Stimulated activated naive B cell treated with anti-CD40 and anti-IgM and Interleukin-4, amounts not matched to agents 10 μg/mL and 1 μg/mL and 100 μg/mL, for 72 hours (primary cell): Measurements from ENCODE around the gene TSHZ2.

Source experiments
- ATAC-seq, 2 donors: fragments of 150-1000 bp; cut with Tn5 transposase; replicated peaks; 2 replicates each; pipeline ENCODE4 v1.10.0; 2021; ENCODE audit warnings: moderate library complexity in 1 of 2
- DNase-seq: peaks from one replicate; pipeline ENCODE4 v3.0.0; 2021
- H3K27ac Mint-ChIP-seq: one replicate; pipeline ENCODE4 v1.8.0; 2022; ENCODE audit warnings: mild to moderate bottlenecking, mixed read lengths
- H3K27me3 Mint-ChIP-seq, 2 donors: one replicate each; pipeline ENCODE4 v1.8.0; 2022; ENCODE audit warnings: mixed read lengths in 2 of 2
- H3K36me3 Mint-ChIP-seq, 2 donors: one replicate each; pipeline ENCODE4 v1.8.0; 2022; ENCODE audit warnings: mixed read lengths in 2 of 2, mild to moderate bottlenecking in 1 of 2
- H3K4me1 Mint-ChIP-seq, 2 donors: one replicate each; pipeline ENCODE4 v1.8.0; 2022; ENCODE audit warnings: mixed read lengths in 2 of 2, mild to moderate bottlenecking in 1 of 2
- H3K4me3 Mint-ChIP-seq, 2 donors: one replicate each; pipeline ENCODE4 v1.8.0; 2022; ENCODE audit warnings: mild to moderate bottlenecking in 2 of 2, mixed read lengths in 2 of 2, moderate library complexity in 1 of 2
- H3K9me3 Mint-ChIP-seq, 2 donors: one replicate each; pipeline ENCODE4 v1.8.0; 2022; ENCODE audit warnings: mixed read lengths in 2 of 2, mild to moderate bottlenecking in 1 of 2

The TSHZ2 gene

DNA sequence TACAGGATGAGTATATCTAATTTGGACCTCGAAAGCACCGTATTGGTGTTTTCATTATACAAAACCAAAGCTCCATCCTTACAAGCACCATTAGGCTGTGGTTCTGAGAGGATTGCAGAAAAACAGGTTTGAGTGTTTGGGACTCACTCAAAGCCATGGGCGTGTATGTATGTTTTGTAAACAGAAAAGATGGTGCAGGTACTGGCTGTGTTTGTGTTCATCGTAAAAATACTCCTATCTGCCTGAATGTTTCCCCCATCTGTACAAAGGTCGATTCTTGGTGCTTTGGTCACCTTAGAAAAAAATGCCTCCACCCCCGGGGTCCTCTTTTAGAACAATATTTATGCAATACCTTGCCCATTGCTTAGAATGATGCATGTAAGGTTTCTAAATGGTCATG lies 286.6 kb downstream of the TSHZ2 start:
- DNase-seq (no peak), ATAC-seq (no peak)
- Mint-ChIP-seq H3K4me3 (no peak overlapping the region), H3K4me1 (no peaks in the 10 kb centered on the region), H3K27ac (no peak overlapping the region), H3K9me3 (peaks cover 0 to 2% of the 10 kb centered on the region in 2 donors), H3K27me3 (peaks cover 6 to 8% of the 10 kb centered on the region in 2 donors), H3K36me3 (no peaks in the 10 kb centered on the region)

GRCh38 chr20:53260168-53260567 lies 288.0 kb downstream of the TSHZ2 start:
- Mint-ChIP-seq H3K9me3 (peaks cover 0 to 2% of the 10 kb centered on the region in 2 donors), H3K4me1 (no peaks in the 10 kb centered on the region), H3K36me3 (no peaks in the 10 kb centered on the region), H3K27ac (no peak overlapping the region), H3K27me3 (peaks cover 13 to 16% of the 10 kb centered on the region in 2 donors), H3K4me3 (no peak overlapping the region)
- no peak for DNase-seq
- no peak for ATAC-seq

DNA sequence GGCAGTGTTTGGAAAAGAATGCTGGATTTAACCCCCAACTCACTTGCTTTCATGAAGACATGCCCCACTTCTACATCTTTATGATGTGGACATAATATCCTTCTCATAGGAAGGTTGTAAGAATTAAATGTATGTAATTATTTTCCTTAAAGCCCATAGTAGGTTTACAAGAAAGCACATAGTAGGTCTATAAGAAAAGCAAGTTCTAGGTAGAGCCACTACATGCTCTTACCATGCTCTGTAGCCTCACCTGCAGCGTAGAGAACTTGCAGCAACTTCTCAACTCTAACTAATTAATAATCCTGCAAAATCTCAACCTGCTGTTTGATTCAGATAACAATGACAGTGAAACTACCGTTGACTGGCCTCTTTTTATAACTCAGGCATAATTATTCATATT lies 288.4 kb downstream of the TSHZ2 start:
- DNase-seq (no peak), ATAC-seq (no peak)
- Mint-ChIP-seq H3K36me3 (no peaks in the 10 kb centered on the region), H3K4me3 (no peak overlapping the region), H3K4me1 (no peaks in the 10 kb centered on the region), H3K27ac (no peak overlapping the region), H3K9me3 (peaks cover 0 to 2% of the 10 kb centered on the region in 2 donors), H3K27me3 (peaks cover 13 to 16% of the 10 kb centered on the region in 2 donors)

GRCh38 chr20:53262365-53262764 lies 290.2 kb downstream of the TSHZ2 start:
- ATAC-seq: no peak
- Mint-ChIP-seq H3K27me3 (peaks cover 13 to 16% of the 10 kb centered on the region in 2 donors), H3K9me3 (no peaks in the 10 kb centered on the region), H3K36me3 (no peaks in the 10 kb centered on the region), H3K4me1 (no peaks in the 10 kb centered on the region), H3K27ac (no peak overlapping the region), H3K4me3 (no peak overlapping the region)
- DNase-seq: no peak

DNA sequence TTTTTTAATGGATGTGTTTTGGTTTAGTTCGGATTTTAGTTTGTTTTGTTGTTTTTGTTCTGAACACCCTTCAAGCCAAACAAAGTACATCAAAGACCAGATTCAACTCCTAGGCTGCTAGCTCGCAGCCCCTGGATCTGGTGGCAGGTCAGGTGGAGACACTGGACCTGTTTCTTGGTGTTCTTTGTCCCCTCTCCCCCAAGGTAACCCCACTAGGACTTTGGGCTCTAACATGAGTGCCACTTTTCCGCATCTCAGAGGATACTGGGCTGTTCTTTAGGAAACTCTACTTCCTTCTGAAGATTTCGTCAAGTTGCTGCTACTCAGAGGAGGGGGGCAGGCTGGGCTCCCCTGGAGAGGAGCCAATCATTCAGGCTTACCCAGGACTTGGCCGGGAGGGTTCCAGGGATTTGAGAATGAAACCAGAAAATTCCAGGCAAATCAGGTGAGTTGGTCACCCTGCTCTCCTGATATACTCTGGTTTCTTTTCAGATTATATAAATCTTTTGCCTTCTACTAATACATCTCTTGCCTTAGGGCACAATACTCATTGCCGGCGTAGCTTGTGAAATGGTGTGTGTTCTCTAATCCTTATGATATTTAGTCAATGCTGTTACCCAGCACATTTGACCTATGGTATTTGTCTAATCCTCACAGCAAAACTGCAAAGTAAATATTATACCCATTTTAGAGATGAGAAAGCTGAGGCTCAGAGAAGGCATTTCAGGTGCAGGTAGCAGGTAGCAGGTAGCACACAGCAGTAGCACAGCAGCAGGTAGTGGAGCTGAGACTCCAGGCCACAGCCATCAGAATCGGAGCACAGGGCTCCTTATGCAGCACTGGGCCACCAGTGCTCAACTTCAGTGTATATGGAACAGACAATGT lies 291.6 kb downstream of the TSHZ2 start:
- no peak overlapping the region for H3K4me3 Mint-ChIP-seq
- H3K27me3 Mint-ChIP-seq: peaks cover 13 to 16% of the 10 kb centered on the region in 2 donors
- no peaks in the 10 kb centered on the region for H3K36me3 Mint-ChIP-seq
- no peak overlapping the region for H3K27ac Mint-ChIP-seq
- H3K4me1 Mint-ChIP-seq: no peaks in the 10 kb centered on the region
- no peak for ATAC-seq
- no peak for DNase-seq
- no peaks in the 10 kb centered on the region for H3K9me3 Mint-ChIP-seq

DNA sequence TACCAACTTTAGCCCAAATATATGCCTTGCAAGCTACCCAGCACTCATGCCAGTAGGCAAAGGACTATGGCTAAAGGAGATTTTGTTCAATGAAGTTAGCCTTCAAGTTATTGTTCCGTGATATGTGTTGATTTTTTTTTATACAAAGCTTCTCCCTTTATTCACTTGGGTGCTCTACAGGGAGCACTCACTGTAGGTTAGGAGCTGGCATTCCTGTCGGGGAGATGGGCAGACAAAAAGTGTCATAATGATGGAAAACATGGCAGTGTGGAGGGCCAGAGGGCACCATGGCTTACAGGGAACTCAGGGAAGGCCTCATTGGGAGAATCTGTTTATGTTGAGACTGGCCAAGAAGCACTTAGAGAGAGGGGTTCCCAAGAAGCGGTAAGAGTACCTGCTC lies 292.4 kb downstream of the TSHZ2 start:
- H3K27ac Mint-ChIP-seq: no peak overlapping the region

GRCh38 chr20:53265304-53265875 lies 293.2 kb downstream of the TSHZ2 start:
- Mint-ChIP-seq H3K9me3 (no peaks in the 10 kb centered on the region), H3K4me1 (no peaks in the 10 kb centered on the region), H3K27me3 (peaks cover 16 to 17% of the 10 kb centered on the region in 2 donors), H3K4me3 (no peak overlapping the region), H3K27ac (no peak overlapping the region), H3K36me3 (no peaks in the 10 kb centered on the region)
- ATAC-seq: no peak
- no peak for DNase-seq

More for the DNA sequence above, 292.4 kb downstream of the TSHZ2 start:
- H3K9me3 Mint-ChIP-seq: no peaks in the 10 kb centered on the region
- DNase-seq (no peak), ATAC-seq (no peak)
- H3K36me3 Mint-ChIP-seq: no peaks in the 10 kb centered on the region
- peaks cover 16 to 17% of the 10 kb centered on the region in 2 donors for H3K27me3 Mint-ChIP-seq
- H3K4me1 Mint-ChIP-seq: no peaks in the 10 kb centered on the region
- H3K4me3 Mint-ChIP-seq: no peak overlapping the region

GRCh38 chr20:53269380-53269779 lies 297.2 kb downstream of the TSHZ2 start:
- no peak for DNase-seq
- Mint-ChIP-seq H3K27ac (no peak overlapping the region), H3K36me3 (no peaks in the 10 kb centered on the region), H3K4me1 (no peaks in the 10 kb centered on the region), H3K9me3 (no peaks in the 10 kb centered on the region), H3K4me3 (no peak overlapping the region), H3K27me3 (peaks cover 8 to 16% of the 10 kb centered on the region in 2 donors)
- ATAC-seq: no peak

GRCh38 chr20:53270792-53271375 lies 298.7 kb downstream of the TSHZ2 start:
- Mint-ChIP-seq H3K4me1 (no peaks in the 10 kb centered on the region), H3K27me3 (peaks cover 9 to 11% of the 10 kb centered on the region in 2 donors), H3K27ac (no peak overlapping the region), H3K9me3 (no peaks in the 10 kb centered on the region), H3K4me3 (no peak overlapping the region), H3K36me3 (no peaks in the 10 kb centered on the region)
- DNase-seq: no peak
- ATAC-seq: no peak

- DNase-seq: no peak
- H3K27ac Mint-ChIP-seq: no peak overlapping the region
- no peaks in the 10 kb centered on the region for H3K4me1 Mint-ChIP-seq
- H3K4me3 Mint-ChIP-seq: no peak overlapping the region
- peaks cover 7 to 11% of the 10 kb centered on the region in 2 donors for H3K27me3 Mint-ChIP-seq
- H3K9me3 Mint-ChIP-seq: no peaks in the 10 kb centered on the region
- ATAC-seq: no peak
- H3K36me3 Mint-ChIP-seq: no peaks in the 10 kb centered on the region
Observed at GRCh38 chr20:53274365-53274764, 302.2 kb downstream of the TSHZ2 start.

GRCh38 chr20:53274807-53275206 lies 302.6 kb downstream of the TSHZ2 start:
- H3K4me1 Mint-ChIP-seq: no peaks in the 10 kb centered on the region
- DNase-seq: no peak
- H3K4me3 Mint-ChIP-seq: no peak overlapping the region
- no peak overlapping the region for H3K27ac Mint-ChIP-seq
- ATAC-seq: no peak
- no peaks in the 10 kb centered on the region for H3K36me3 Mint-ChIP-seq
- no peaks in the 10 kb centered on the region for H3K9me3 Mint-ChIP-seq
- H3K27me3 Mint-ChIP-seq: peaks cover 5 to 11% of the 10 kb centered on the region in 2 donors

DNA sequence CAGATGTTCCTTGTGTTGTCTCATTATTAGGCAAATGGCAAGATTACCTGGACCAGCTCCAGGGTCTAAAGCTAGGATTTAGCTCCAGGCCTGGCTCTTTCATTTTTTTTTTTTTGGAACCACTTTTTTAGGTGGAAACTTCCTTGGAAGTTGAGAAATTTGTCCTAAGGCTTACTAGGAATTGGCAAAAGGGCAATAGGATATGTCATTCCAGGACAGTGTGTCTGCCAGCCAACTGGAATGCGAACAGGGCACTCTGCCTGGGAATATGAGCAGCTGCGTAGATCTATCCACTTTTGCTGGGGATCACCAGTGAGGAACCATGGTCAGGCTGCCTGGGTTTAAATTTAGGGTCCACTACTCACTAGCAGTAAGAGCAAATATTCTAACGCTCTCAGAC lies 304.0 kb downstream of the TSHZ2 start:
- H3K36me3 Mint-ChIP-seq: no peaks in the 10 kb centered on the region

GRCh38 chr20:53278555-53278954 lies 306.4 kb downstream of the TSHZ2 start:
- H3K4me1 Mint-ChIP-seq: no peaks in the 10 kb centered on the region
- no peaks in the 10 kb centered on the region for H3K9me3 Mint-ChIP-seq
- peaks cover 0 to 11% of the 10 kb centered on the region in 2 donors for H3K27me3 Mint-ChIP-seq
- no peak overlapping the region for H3K4me3 Mint-ChIP-seq
- no peak overlapping the region for H3K27ac Mint-ChIP-seq
- ATAC-seq (no peak), DNase-seq (no peak)
- no peaks in the 10 kb centered on the region for H3K36me3 Mint-ChIP-seq

More for the DNA sequence above, 304.0 kb downstream of the TSHZ2 start:
- H3K27me3 Mint-ChIP-seq: peaks cover 5 to 11% of the 10 kb centered on the region in 2 donors
- no peaks in the 10 kb centered on the region for H3K9me3 Mint-ChIP-seq
- DNase-seq (no peak), ATAC-seq (no peak)
- H3K4me3 Mint-ChIP-seq: no peak overlapping the region
- H3K4me1 Mint-ChIP-seq: no peaks in the 10 kb centered on the region
- no peak overlapping the region for H3K27ac Mint-ChIP-seq

GRCh38 chr20:53279735-53280134 lies 307.6 kb downstream of the TSHZ2 start:
- H3K27me3 Mint-ChIP-seq: peaks cover 6 to 16% of the 10 kb centered on the region in 2 donors
- H3K4me1 Mint-ChIP-seq: no peaks in the 10 kb centered on the region
- no peaks in the 10 kb centered on the region for H3K36me3 Mint-ChIP-seq
- no peaks in the 10 kb centered on the region for H3K9me3 Mint-ChIP-seq
- H3K4me3 Mint-ChIP-seq: no peak overlapping the region
- DNase-seq (no peak), ATAC-seq (no peak)
- no peak overlapping the region for H3K27ac Mint-ChIP-seq
